Jurkat, Clone E6-1 (cell line): ENCODE results near the gene ARL15.
"Not testable (repeated sequence)": the region's sequence is repeated elsewhere in the genome, so short reads cannot be mapped to it uniquely, and the experiment has no call there.

Source experiments
- DNase-seq: peaks from one replicate; pipeline ENCODE4 v3.0.0-alpha.2; 2011; ENCODE audit warnings: low read depth, low spot score
- H3K4me3 ChIP-seq: 2 replicates; pipeline ENCODE4 v1.5.1; 2011; ENCODE audit warnings: mild to moderate bottlenecking, low read length, control low read depth, moderate library complexity

ARL15 gene

GRCh38 chr5:53871050-53871449 is 439.3 kb downstream of the ARL15 start:
- no peak for DNase-seq
- H3K4me3 ChIP-seq = no peak overlapping the region

DNA sequence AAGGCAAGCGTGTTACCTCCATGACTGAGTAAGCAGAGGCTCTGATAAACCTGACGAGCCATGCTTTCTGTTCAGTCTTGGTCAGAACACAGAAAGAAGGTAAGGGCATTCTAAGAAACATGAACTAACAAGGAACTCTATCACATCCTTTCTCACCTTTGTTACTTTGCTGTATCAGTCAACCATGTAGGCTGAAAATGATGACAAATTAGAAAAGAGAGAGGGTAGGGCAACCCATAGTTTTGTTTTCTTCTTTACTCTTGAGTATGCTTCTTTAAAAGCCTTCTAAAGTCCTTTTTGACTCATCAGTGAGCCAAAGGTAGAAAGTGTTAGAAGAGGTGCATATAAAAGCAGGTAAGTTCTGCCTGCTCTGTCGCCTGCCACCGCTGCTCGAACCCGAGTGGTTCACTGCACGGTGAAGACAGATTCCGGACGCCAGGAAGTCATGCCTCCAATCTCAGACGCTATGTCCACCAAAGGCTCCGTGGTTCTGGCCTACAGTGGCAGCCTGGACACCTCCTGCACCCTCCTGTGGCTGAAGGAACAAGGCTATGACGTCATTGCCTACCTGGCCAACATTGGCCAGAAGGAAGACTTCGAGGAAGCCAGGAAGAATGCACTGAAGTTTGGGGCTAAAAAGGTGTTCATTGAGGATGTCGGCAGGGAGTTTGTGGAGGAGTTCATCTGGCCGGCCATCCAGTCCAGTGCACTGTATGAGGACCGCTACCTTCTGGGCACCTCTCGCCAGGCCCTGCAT is 451.5 kb downstream of the ARL15 start:
- no peak overlapping the region for H3K4me3 ChIP-seq
- no peak for DNase-seq

DNA sequence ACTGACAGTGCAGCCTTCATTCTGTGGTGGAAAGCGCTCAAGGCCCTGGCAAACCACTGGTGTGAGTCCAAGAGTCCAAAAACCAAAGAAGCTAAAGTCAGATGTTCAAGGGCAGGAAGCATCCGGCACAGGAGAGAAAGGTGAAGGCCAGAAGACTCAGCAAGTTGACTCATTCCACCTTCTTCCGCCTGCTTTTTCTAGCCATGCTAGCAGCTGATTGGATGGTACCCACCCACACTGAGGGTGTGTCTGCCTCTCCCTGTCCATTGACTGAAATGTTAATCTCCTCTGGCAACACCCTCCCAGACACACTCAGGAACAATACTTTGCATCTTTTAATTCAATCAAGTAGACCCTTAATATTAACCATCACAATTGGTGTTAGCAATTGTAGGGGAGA is 453.9 kb downstream of the ARL15 start:
- DNase-seq = no peak
- H3K4me3 ChIP-seq = no peak overlapping the region

GRCh38 chr5:53836851-53837430 is 473.4 kb downstream of the ARL15 start:
- H3K4me3 ChIP-seq, DNase-seq: not testable (repeated sequence)

- no peak for DNase-seq
- no peak overlapping the region for H3K4me3 ChIP-seq
These were observed 475.9 kb downstream of the ARL15 start for GRCh38 chr5:53834500-53834899.
